ENCODE data around the gene FADS3.

DNA sequence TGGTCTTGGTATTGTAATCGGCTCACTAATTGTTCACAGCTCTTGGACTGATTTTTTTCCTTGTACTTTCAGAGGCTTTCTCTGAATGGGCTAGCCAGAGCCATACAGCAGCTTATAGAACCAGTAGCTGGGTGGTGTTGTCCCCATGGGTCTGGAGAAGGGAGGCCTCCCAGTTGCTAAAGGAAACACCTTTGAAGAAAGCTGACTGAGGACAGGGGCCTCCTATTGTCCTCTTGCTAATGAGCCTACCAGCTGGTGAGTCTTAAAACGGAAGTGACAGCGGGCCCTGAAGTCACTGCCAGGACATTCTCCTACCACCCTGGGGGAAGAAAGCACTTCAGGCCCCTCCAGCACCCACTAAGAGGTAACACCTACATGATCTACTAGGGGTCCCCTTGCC lies 9.9 kb downstream of the FADS3 start:
- TF ChIP-seq, protein P1, sequence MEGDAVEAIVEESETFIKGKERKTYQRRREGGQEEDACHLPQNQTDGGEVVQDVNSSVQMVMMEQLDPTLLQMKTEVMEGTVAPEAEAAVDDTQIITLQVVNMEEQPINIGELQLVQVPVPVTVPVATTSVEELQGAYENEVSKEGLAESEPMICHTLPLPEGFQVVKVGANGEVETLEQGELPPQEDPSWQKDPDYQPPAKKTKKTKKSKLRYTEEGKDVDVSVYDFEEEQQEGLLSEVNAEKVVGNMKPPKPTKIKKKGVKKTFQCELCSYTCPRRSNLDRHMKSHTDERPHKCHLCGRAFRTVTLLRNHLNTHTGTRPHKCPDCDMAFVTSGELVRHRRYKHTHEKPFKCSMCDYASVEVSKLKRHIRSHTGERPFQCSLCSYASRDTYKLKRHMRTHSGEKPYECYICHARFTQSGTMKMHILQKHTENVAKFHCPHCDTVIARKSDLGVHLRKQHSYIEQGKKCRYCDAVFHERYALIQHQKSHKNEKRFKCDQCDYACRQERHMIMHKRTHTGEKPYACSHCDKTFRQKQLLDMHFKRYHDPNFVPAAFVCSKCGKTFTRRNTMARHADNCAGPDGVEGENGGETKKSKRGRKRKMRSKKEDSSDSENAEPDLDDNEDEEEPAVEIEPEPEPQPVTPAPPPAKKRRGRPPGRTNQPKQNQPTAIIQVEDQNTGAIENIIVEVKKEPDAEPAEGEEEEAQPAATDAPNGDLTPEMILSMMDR (IDR thresholded peaks at IDR 0.05), result no peak
- no peak for TF ChIP-seq POLR2A (IDR thresholded peaks at IDR 0.05)
- TF ChIP-seq POLR2AphosphoS5 (IDR thresholded peaks at IDR 0.05), result no peak
- no peak for TF ChIP-seq EP300 (IDR thresholded peaks at IDR 0.05)
